DOHH2 (cell line): ENCODE measurements around the gene ZFP1.

Source experiments
- H3F3A ChIP-seq: fragments of 200-600 bp; sonication (generic), shearing (Covaris generic); 2 replicates; pipeline ENCODE4 v1.6.0; 2016; ENCODE audit warnings: antibody characterized with exemption, mild to moderate bottlenecking; ENCODE audit not compliant: control insufficient read depth, insufficient read depth
- H3K27ac ChIP-seq: fragments of 200-600 bp; sonication (generic); 2 replicates; pipeline ENCODE4 v1.5.1; 2014; ENCODE audit warnings: low read depth, mild to moderate bottlenecking, low read length, moderate library complexity
- H3K27me3 ChIP-seq: fragments of 200-600 bp; sonication (generic); 2 replicates; pipeline ENCODE4 v1.6.1; 2014; ENCODE audit warnings: mild to moderate bottlenecking, low read length, mixed read lengths; ENCODE audit not compliant: control insufficient read depth
- H3K36me3 ChIP-seq: fragments of 200-600 bp; sonication (generic); 2 replicates; pipeline ENCODE4 v1.6.1; 2014; ENCODE audit warnings: mild to moderate bottlenecking, low read length, moderate library complexity, mixed read lengths; ENCODE audit not compliant: control insufficient read depth
- H3K4me1 ChIP-seq: fragments of 200-600 bp; sonication (generic); 2 replicates; pipeline ENCODE4 v1.6.1; 2014; ENCODE audit warnings: mild to moderate bottlenecking, low read length, mixed read lengths; ENCODE audit not compliant: control insufficient read depth
- H3K4me2 ChIP-seq: fragments of 200-600 bp; sonication (generic); 2 replicates; pipeline ENCODE4 v1.6.0; 2014; ENCODE audit warnings: mild to moderate bottlenecking, low read length, moderate library complexity
- H3K4me3 ChIP-seq: fragments of 200-600 bp; sonication (generic); 2 replicates; pipeline ENCODE4 v1.5.1; 2014; ENCODE audit warnings: mild to moderate bottlenecking, low read length, mixed read lengths
- H3K79me2 ChIP-seq: fragments of 200-600 bp; sonication (generic); 2 replicates; pipeline ENCODE4 v1.6.1; 2014; ENCODE audit warnings: mild to moderate bottlenecking, low read length, mixed read lengths; ENCODE audit not compliant: control insufficient read depth
- H3K9me2 ChIP-seq: fragments of 200-600 bp; sonication (generic); replicated peaks from 2 replicates; pipeline ENCODE4 v1.6.1; 2014; ENCODE audit warnings: mild to moderate bottlenecking, low read length, mixed read lengths; ENCODE audit not compliant: control insufficient read depth
- H3K9me3 ChIP-seq: fragments of 200-600 bp; sonication (generic); 2 replicates; pipeline ENCODE4 v1.6.1; 2014; ENCODE audit warnings: antibody characterized with exemption, low read length, mixed read lengths; ENCODE audit not compliant: control insufficient read depth, insufficient read depth
- H4K20me1 ChIP-seq: fragments of 200-600 bp; sonication (generic); 2 replicates; pipeline ENCODE4 v1.6.0; 2014; ENCODE audit warnings: low read depth, mild to moderate bottlenecking, antibody characterized with exemption, low read length, moderate library complexity; ENCODE audit not compliant: control insufficient read depth, insufficient read depth
- EZH2phosphoT487 ChIP-seq: fragments of 200-600 bp; sonication (generic); IDR thresholded peaks from 2 replicates; pipeline ENCODE4 v1.6.1; 2017; ENCODE audit warnings: borderline replicate concordance, mild to moderate bottlenecking, antibody characterized with exemption, low read length, moderate library complexity, mixed read lengths
- TF ChIP-seq, protein P1 (sequence below): fragments of 200-600 bp; sonication (generic); IDR thresholded peaks from one replicate; pipeline ENCODE4 v1.5.1; 2014; ENCODE audit warnings: antibody characterized with exemption, mild to moderate bottlenecking, low read depth, low read length; ENCODE audit not compliant: poor library complexity, severe bottlenecking

ZFP1 gene

GRCh38 chr16:75143941-75144340 lies 4.4 kb upstream of the ZFP1 start:
- TF ChIP-seq, protein P1, sequence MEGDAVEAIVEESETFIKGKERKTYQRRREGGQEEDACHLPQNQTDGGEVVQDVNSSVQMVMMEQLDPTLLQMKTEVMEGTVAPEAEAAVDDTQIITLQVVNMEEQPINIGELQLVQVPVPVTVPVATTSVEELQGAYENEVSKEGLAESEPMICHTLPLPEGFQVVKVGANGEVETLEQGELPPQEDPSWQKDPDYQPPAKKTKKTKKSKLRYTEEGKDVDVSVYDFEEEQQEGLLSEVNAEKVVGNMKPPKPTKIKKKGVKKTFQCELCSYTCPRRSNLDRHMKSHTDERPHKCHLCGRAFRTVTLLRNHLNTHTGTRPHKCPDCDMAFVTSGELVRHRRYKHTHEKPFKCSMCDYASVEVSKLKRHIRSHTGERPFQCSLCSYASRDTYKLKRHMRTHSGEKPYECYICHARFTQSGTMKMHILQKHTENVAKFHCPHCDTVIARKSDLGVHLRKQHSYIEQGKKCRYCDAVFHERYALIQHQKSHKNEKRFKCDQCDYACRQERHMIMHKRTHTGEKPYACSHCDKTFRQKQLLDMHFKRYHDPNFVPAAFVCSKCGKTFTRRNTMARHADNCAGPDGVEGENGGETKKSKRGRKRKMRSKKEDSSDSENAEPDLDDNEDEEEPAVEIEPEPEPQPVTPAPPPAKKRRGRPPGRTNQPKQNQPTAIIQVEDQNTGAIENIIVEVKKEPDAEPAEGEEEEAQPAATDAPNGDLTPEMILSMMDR: no peak
- no peak for TF ChIP-seq EZH2phosphoT487
- no peak overlapping the region for H3K27ac ChIP-seq
- no peak overlapping the region for H3K4me3 ChIP-seq
- H3F3A ChIP-seq: no peaks in the 10 kb centered on the region
- peaks cover 4% of the 10 kb centered on the region for H3K79me2 ChIP-seq
- no peaks in the 10 kb centered on the region for H3K9me3 ChIP-seq
- H3K4me2 ChIP-seq: no peak overlapping the region
- H4K20me1 ChIP-seq: no peaks in the 10 kb centered on the region
- H3K4me1 ChIP-seq: peaks cover 5% of the 10 kb centered on the region
- H3K36me3 ChIP-seq: no peaks in the 10 kb centered on the region
- no peaks in the 10 kb centered on the region for H3K9me2 ChIP-seq
- no peaks in the 10 kb centered on the region for H3K27me3 ChIP-seq

DNA sequence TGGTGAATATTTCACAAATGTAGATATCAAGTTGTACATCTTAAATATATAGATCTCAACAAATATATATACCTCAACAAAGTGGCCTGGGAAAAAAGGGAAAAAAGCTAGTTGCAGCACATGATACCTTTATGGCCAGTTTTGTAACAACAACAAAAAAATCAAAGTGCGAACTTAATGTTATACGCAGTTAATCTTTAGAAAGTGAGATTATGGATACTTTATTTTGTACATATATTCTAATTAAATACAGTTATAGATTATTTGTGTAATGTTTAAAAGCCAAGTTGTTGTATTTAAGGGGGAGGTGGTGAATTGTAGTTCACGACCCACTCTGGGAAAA lies 385 bp upstream of the ZFP1 start:
- no peak for TF ChIP-seq EZH2phosphoT487
- TF ChIP-seq, protein P1: no peak
- Histone ChIP-seq H3K4me2 (peak overlapping the region; percentile 68), H3K27me3 (no peaks in the 10 kb centered on the region), H3K4me3 (peak overlapping the region; percentile 93), H3K27ac (no peak overlapping the region), H3K9me2 (no peaks in the 10 kb centered on the region), H3K79me2 (peaks cover 44% of the 10 kb centered on the region), H3F3A (no peaks in the 10 kb centered on the region), H3K9me3 (peaks cover 23% of the 10 kb centered on the region), H3K36me3 (peaks cover 24% of the 10 kb centered on the region), H4K20me1 (no peaks in the 10 kb centered on the region), H3K4me1 (peaks cover 8% of the 10 kb centered on the region)

GRCh38 chr16:75151798-75152197 lies 3.5 kb downstream of the ZFP1 start:
- Histone ChIP-seq H3K79me2 (peaks cover 58% of the 10 kb centered on the region), H3K4me3 (no peak overlapping the region), H3K4me2 (no peak overlapping the region), H3K9me2 (no peaks in the 10 kb centered on the region), H3K9me3 (peaks cover 26% of the 10 kb centered on the region), H3K27ac (no peak overlapping the region), H3K27me3 (no peaks in the 10 kb centered on the region), H3F3A (no peaks in the 10 kb centered on the region), H3K36me3 (peaks cover 48% of the 10 kb centered on the region), H3K4me1 (peaks cover 8% of the 10 kb centered on the region), H4K20me1 (no peaks in the 10 kb centered on the region)
- TF ChIP-seq, protein P1: no peak
- TF ChIP-seq EZH2phosphoT487: no peak

GRCh38 chr16:75152635-75153034 lies 4.3 kb downstream of the ZFP1 start:
- Histone ChIP-seq H3K9me3 (peaks cover 26% of the 10 kb centered on the region), H3K27ac (no peak overlapping the region), H3K9me2 (no peaks in the 10 kb centered on the region), H3F3A (no peaks in the 10 kb centered on the region), H3K4me2 (no peak overlapping the region), H3K79me2 (peaks cover 62% of the 10 kb centered on the region), H3K27me3 (no peaks in the 10 kb centered on the region), H3K4me1 (peaks cover 6% of the 10 kb centered on the region), H3K4me3 (no peak overlapping the region), H4K20me1 (no peaks in the 10 kb centered on the region), H3K36me3 (peaks cover 51% of the 10 kb centered on the region)
- TF ChIP-seq, protein P1: no peak
- TF ChIP-seq EZH2phosphoT487: no peak
